Renal cortex interstitium (tissue), 15 donors: ENCODE measurements around the gene NHLH2. TPM values are rescaled to one million over a fixed set of nuclear protein-coding genes. Genes with fewer than 3 reads are reported as not detected.

Experiments
- DNase-seq, 11 donors: peaks; one replicate each; pipeline ENCODE4 v3.0.0-alpha.2; 2013; ENCODE audit warnings: low read depth in 9 of 11, low spot score in 4 of 11; ENCODE audit errors: extremely low read depth in 1 of 11
- long read RNA-seq, 16 experiments: transcript quantifications; one replicate each; lab custom pipeline, GENCODE V29; 2026
- polyA plus RNA-seq, 3 donors: library from polyadenylated mRNA; unstranded; fragments of 120-200 nt; gene quantifications; one replicate each; pipeline ENCODE4 v1.2.1, GENCODE V29; 2013; ENCODE audit not compliant: insufficient read length in 3 of 3

Gene NHLH2
- polyA plus RNA-seq: not detected
- long read RNA-seq, donor 1: 0 reads
- long read RNA-seq, donor 2: 0 reads
- long read RNA-seq, donor 3: 0 reads
- long read RNA-seq, donor 4: 0 reads
- long read RNA-seq, donor 5: 0 reads
- long read RNA-seq, donor 6: 0 reads
- long read RNA-seq, donor 7: 0 reads
- long read RNA-seq, donor 8: 0 reads
- long read RNA-seq, donor 9: 0 reads
- long read RNA-seq, donor 10: 0 reads
- long read RNA-seq, donor 11: 0 reads
- long read RNA-seq, donor 12: 0 reads
- long read RNA-seq, donor 13, full-length matches to known transcripts: 3 of 3 reads
- long read RNA-seq, donor 13, partial matches to known transcripts: 0 of 3 reads
- long read RNA-seq, donor 13, other reads (novel, unspliced or antisense): 0 of 3 reads
- long read RNA-seq, donor 14: 0 reads
- long read RNA-seq, donor 15: 0 reads
- long read RNA-seq, donor 16: 0 reads

GRCh38 chr1:115840605-115841460 lies at the start of gene NHLH2:
NHLH2 (minus strand) TSS chr1:115841126; CDS start chr1:115838372, 2,754 bp downstream.
- no peak for DNase-seq

- no peak for DNase-seq
Observed at GRCh38 chr1:115890580-115890979, 49.7 kb upstream of the NHLH2 start.

- no peak for DNase-seq
Observed at GRCh38 chr1:115888976-115889375, 48.0 kb upstream of the NHLH2 start.

GRCh38 chr1:115882913-115883902 lies 42.3 kb upstream of the NHLH2 start:
- no peak for DNase-seq

GRCh38 chr1:115880981-115881672 lies 40.2 kb upstream of the NHLH2 start:
- DNase-seq: no peak

- no peak for DNase-seq
Observed at GRCh38 chr1:115879977-115880376, 39.1 kb upstream of the NHLH2 start.

GRCh38 chr1:115877511-115877910 lies 36.6 kb upstream of the NHLH2 start:
- no peak for DNase-seq

GRCh38 chr1:115874904-115875303 lies 34.0 kb upstream of the NHLH2 start:
- DNase-seq: no peak

GRCh38 chr1:115874497-115874896 lies 33.6 kb upstream of the NHLH2 start:
- DNase-seq: no peak

GRCh38 chr1:115873184-115873583 lies 32.3 kb upstream of the NHLH2 start:
- DNase-seq: no peak

GRCh38 chr1:115869064-115869463 lies 28.1 kb upstream of the NHLH2 start:
- no peak for DNase-seq

- DNase-seq: no peak
Observed at GRCh38 chr1:115867216-115867615, 26.3 kb upstream of the NHLH2 start.

GRCh38 chr1:115865704-115866380 lies 24.9 kb upstream of the NHLH2 start:
- DNase-seq: no peak

- no peak for DNase-seq
Observed at GRCh38 chr1:115862403-115862802, 21.5 kb upstream of the NHLH2 start.

- no peak for DNase-seq
Observed at GRCh38 chr1:115854005-115854404, 13.1 kb upstream of the NHLH2 start.

GRCh38 chr1:115850937-115851336 lies 10.0 kb upstream of the NHLH2 start:
- DNase-seq: no peak

- DNase-seq: no peak
Observed at GRCh38 chr1:115847787-115848186, 6.9 kb upstream of the NHLH2 start.

GRCh38 chr1:115842948-115843347 lies 2.0 kb upstream of the NHLH2 start:
- no peak for DNase-seq
